DOHH2 (cell line): ENCODE data around the gene ZCCHC17.

Experiments
- CTCF ChIP-seq: fragments of 200-600 bp; sonication (generic); IDR thresholded peaks from one replicate; pipeline ENCODE4 v1.5.1; 2014; ENCODE audit warnings: antibody characterized with exemption, mild to moderate bottlenecking, low read depth, low read length; ENCODE audit not compliant: poor library complexity, severe bottlenecking
- EZH2phosphoT487 ChIP-seq: fragments of 200-600 bp; sonication (generic); IDR thresholded peaks from 2 replicates; pipeline ENCODE4 v1.6.1; 2017; ENCODE audit warnings: borderline replicate concordance, mild to moderate bottlenecking, antibody characterized with exemption, low read length, moderate library complexity, mixed read lengths

- TF ChIP-seq CTCF, result no peak
- TF ChIP-seq EZH2phosphoT487, result no peak
Measured at GRCh38 chr1:31257213-31257612, 39.6 kb upstream of the ZCCHC17 start.
